H9 (cell line): ENCODE measurements around the gene CYP27B1. TPM values are rescaled to one million over a fixed set of nuclear protein-coding genes. Genes with fewer than 3 reads are reported as not detected.

Source experiments
- DNase-seq: peaks from one replicate; pipeline ENCODE4 v3.0.0-alpha.2; 2017
- H2AFZ ChIP-seq: one replicate; pipeline ENCODE4 v1.6.1; 2013; ENCODE audit warnings: mild to moderate bottlenecking, low read length, control low read depth, moderate library complexity
- H2AK5ac ChIP-seq: 2 replicates; pipeline ENCODE4 v1.6.1; 2013; ENCODE audit warnings: low read length, control low read depth, mixed read lengths; ENCODE audit not compliant: insufficient read length
- H2BK120ac ChIP-seq: one replicate; pipeline ENCODE4 v1.6.1; 2013; ENCODE audit warnings: low read depth, mild to moderate bottlenecking, low read length, control low read depth, inconsistent platforms; ENCODE audit not compliant: poor library complexity, severe bottlenecking
- H2BK12ac ChIP-seq: 2 replicates; pipeline ENCODE4 v1.6.1; 2013; ENCODE audit warnings: low read length, control low read depth, mixed read lengths, low read depth; ENCODE audit not compliant: insufficient read length
- H2BK15ac ChIP-seq: 2 replicates; pipeline ENCODE4 v1.6.1; 2013; ENCODE audit warnings: low read depth, low read length, control low read depth
- H2BK20ac ChIP-seq: one replicate; pipeline ENCODE4 v1.6.1; 2013; ENCODE audit warnings: low read depth, mild to moderate bottlenecking, low read length, control low read depth, inconsistent platforms; ENCODE audit not compliant: poor library complexity, severe bottlenecking
- H2BK5ac ChIP-seq: 2 replicates; pipeline ENCODE4 v1.6.1; 2013; ENCODE audit warnings: low read length, control low read depth, mixed read lengths; ENCODE audit not compliant: insufficient read length
- H3K14ac ChIP-seq: 2 replicates; pipeline ENCODE4 v1.6.1; 2013; ENCODE audit warnings: low read length, control low read depth; ENCODE audit not compliant: insufficient read depth
- H3K18ac ChIP-seq: 2 replicates; pipeline ENCODE4 v1.6.1; 2013; ENCODE audit warnings: low read depth, mild to moderate bottlenecking, mixed read lengths, low read length, control low read depth; ENCODE audit not compliant: insufficient read length
- H3K23ac ChIP-seq: 2 replicates; pipeline ENCODE4 v1.6.1; 2013; ENCODE audit warnings: low read length, control low read depth, mixed read lengths, low read depth; ENCODE audit not compliant: insufficient read length
- H3K23me2 ChIP-seq: 2 replicates; pipeline ENCODE4 v1.6.1; 2013; ENCODE audit warnings: low read depth, mild to moderate bottlenecking, mixed read lengths, low read length, control low read depth; ENCODE audit not compliant: insufficient read length, poor library complexity, severe bottlenecking
- H3K27ac ChIP-seq: 2 replicates; pipeline ENCODE4 v1.5.1; 2013; ENCODE audit warnings: low read length, control low read depth, mixed read lengths, low read depth; ENCODE audit not compliant: insufficient read length
- H3K27me3 ChIP-seq: 2 replicates; pipeline ENCODE4 v1.6.1; 2013; ENCODE audit warnings: low read length, control low read depth, inconsistent platforms; ENCODE audit not compliant: insufficient read depth
- H3K4ac ChIP-seq: 2 replicates; pipeline ENCODE4 v1.6.1; 2013; ENCODE audit warnings: low read depth, mild to moderate bottlenecking, control low read depth, inconsistent platforms, low read length, moderate library complexity
- H3K4me1 ChIP-seq: 2 replicates; pipeline ENCODE4 v1.6.1; 2013; ENCODE audit warnings: low read length, control low read depth, inconsistent platforms; ENCODE audit not compliant: insufficient read depth
- H3K4me2 ChIP-seq: 2 replicates; pipeline ENCODE4 v1.6.1; 2013; ENCODE audit warnings: low read length, control low read depth, mixed read lengths; ENCODE audit not compliant: insufficient read length, insufficient read depth
- H3K56ac ChIP-seq: 2 replicates; pipeline ENCODE4 v1.6.1; 2013; ENCODE audit warnings: low read depth, mild to moderate bottlenecking, mixed read lengths, low read length, control low read depth; ENCODE audit not compliant: insufficient read length
- H3K79me1 ChIP-seq: 2 replicates; pipeline ENCODE4 v1.6.1; 2013; ENCODE audit warnings: low read depth, mild to moderate bottlenecking, moderate library complexity, low read length, control low read depth, inconsistent platforms; ENCODE audit not compliant: insufficient read depth, poor library complexity, severe bottlenecking
- H3K79me2 ChIP-seq: 2 replicates; pipeline ENCODE4 v1.6.1; 2013; ENCODE audit warnings: low read length, control low read depth, inconsistent platforms; ENCODE audit not compliant: insufficient read depth
- H3K9ac ChIP-seq: 2 replicates; pipeline ENCODE4 v1.6.1; 2013; ENCODE audit warnings: low read length, control low read depth, mixed read lengths; ENCODE audit not compliant: insufficient read length; ENCODE audit errors: extremely low read depth
- H3K9me3 ChIP-seq: one replicate; pipeline ENCODE4 v1.6.1; 2013; ENCODE audit warnings: low read depth, low read length, inconsistent platforms; ENCODE audit not compliant: control insufficient read depth
- H3T11ph ChIP-seq: one replicate; pipeline ENCODE4 v1.6.1; 2013; ENCODE audit warnings: mild to moderate bottlenecking, low read length, control low read depth, inconsistent platforms
- H4K20me1 ChIP-seq: one replicate; pipeline ENCODE4 v1.6.1; 2013; ENCODE audit not compliant: control insufficient read depth, insufficient read length, insufficient read depth
- H4K5ac ChIP-seq: 2 replicates; pipeline ENCODE4 v1.6.1; 2013; ENCODE audit warnings: low read depth, mild to moderate bottlenecking, mixed read lengths, low read length, control low read depth; ENCODE audit not compliant: insufficient read length
- H4K8ac ChIP-seq: replicated peaks from 2 replicates; pipeline ENCODE4 v1.6.1; 2013; ENCODE audit warnings: low read length, control low read depth, mixed read lengths, low read depth; ENCODE audit not compliant: insufficient read length
- H4K91ac ChIP-seq: 2 replicates; pipeline ENCODE4 v1.6.1; 2013; ENCODE audit warnings: low read depth, mild to moderate bottlenecking, moderate library complexity, mixed read lengths, low read length, control low read depth; ENCODE audit not compliant: insufficient read length
- H3K27ac Mint-ChIP-seq, 3 experiments: 2 replicates in 2 of 3; 3 replicates in 1 of 3; pipeline ENCODE4 v1.8.0; 2020 to 2021; ENCODE audit warnings: mixed read lengths in 3 of 3, mild to moderate bottlenecking in 1 of 3, moderate library complexity in 1 of 3
- H3K27me3 Mint-ChIP-seq: 2 replicates; pipeline ENCODE4 v1.8.0; 2021; ENCODE audit warnings: low read depth, mild to moderate bottlenecking, moderate library complexity, mixed read lengths
- H3K36me3 Mint-ChIP-seq, 3 experiments: 2 replicates in 2 of 3; 3 replicates in 1 of 3; pipeline ENCODE4 v1.8.0; 2020 to 2021; ENCODE audit warnings: low read depth in 3 of 3, mixed read lengths in 3 of 3; ENCODE audit not compliant: insufficient read depth in 1 of 3
- H3K4me1 Mint-ChIP-seq, 2 experiments: 2 replicates each; pipeline ENCODE4 v1.8.0; 2020; ENCODE audit warnings: mixed read lengths in 2 of 2
- H3K4me3 Mint-ChIP-seq, 2 experiments: 2 replicates in 1 of 2; 3 replicates in 1 of 2; pipeline ENCODE4 v1.8.0; 2020 to 2021; ENCODE audit warnings: mild to moderate bottlenecking in 2 of 2, mixed read lengths in 2 of 2, moderate library complexity in 1 of 2
- H3K9me3 Mint-ChIP-seq, 2 experiments: 2 replicates in 1 of 2; 3 replicates in 1 of 2; pipeline ENCODE4 v1.8.0; 2020; ENCODE audit warnings: mild to moderate bottlenecking in 2 of 2, mixed read lengths in 2 of 2, moderate library complexity in 1 of 2
- WGBS: extraction: QIAGEN DNeasy Blood & Tissue Kit; methylation state at CpG from one replicate; pipeline ENCODE4 v1.1.7; 2013; ENCODE audit warnings: missing lambda C conversion rate, low lambda C conversion rate, mixed read lengths; ENCODE audit not compliant: insufficient read length; ENCODE audit errors: extremely low coverage; 5-methylcytosine and 5-hydroxymethylcytosine counted together
- total RNA-seq: library from RNA; stranded (reverse); gene quantifications from 2 replicates; pipeline ENCODE4 v1.2.1, GENCODE V29; 2021
- TF ChIP-seq, protein P1 (sequence below): fragments of 200-600 bp; sonication (generic); conservative IDR thresholded peaks from 3 replicates; pipeline ENCODE4 v1.8.0; 2021; ENCODE audit warnings: antibody characterized with exemption, mild to moderate bottlenecking

The CYP27B1 gene
- total RNA-seq, 1 experiment from 2014 or later: 6.1 TPM

DNA sequence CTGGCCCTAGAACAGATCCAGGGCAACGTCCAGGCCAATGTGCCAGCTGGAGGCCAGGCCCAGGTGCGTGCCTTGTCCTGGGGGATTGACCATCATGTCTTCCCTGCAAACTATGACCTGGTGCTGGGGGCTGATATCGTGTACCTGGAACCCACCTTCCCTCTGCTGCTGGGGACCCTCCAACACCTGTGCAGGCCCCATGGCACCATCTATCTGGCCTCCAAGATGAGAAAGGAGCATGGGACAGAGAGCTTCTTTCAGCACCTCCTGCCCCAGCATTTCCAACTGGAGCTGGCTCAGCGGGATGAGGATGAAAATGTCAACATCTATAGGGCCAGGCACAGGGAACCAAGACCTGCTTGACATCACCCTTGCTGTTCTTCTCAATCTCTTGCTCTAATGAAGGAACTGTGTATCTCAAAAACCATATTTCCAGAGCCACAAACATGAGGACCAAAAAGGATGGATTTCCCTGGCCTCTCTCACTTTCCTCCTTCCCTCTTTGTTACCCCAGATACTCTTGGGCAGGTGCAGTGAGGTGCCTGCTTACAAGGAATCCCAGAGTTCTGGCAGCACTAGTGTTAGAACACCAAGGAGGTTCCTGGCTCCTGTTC, 13.5 kb upstream of the CYP27B1 start:
- no peaks in the 10 kb centered on the region for H3K4me1 ChIP-seq
- Mint-ChIP-seq H3K36me3 (peaks cover 5 to 15% (median 6%) of the 10 kb centered on the region in 3 experiments), H3K4me1 (peaks cover 4 to 7% of the 10 kb centered on the region in 2 experiments), H3K27me3 (no peaks in the 10 kb centered on the region; the same call in 1 of the 2 replicates), H3K4me3 (no peak overlapping the region), H3K27ac (no peak overlapping the region), H3K9me3 (peaks cover 0 to 3% of the 10 kb centered on the region in 2 experiments; a peak in 2 of 5 replicates)
- H3K9ac ChIP-seq: no peak overlapping the region
- no peak overlapping the region for H3K4me2 ChIP-seq
- no peak overlapping the region for H4K91ac ChIP-seq
- TF ChIP-seq, protein P1, sequence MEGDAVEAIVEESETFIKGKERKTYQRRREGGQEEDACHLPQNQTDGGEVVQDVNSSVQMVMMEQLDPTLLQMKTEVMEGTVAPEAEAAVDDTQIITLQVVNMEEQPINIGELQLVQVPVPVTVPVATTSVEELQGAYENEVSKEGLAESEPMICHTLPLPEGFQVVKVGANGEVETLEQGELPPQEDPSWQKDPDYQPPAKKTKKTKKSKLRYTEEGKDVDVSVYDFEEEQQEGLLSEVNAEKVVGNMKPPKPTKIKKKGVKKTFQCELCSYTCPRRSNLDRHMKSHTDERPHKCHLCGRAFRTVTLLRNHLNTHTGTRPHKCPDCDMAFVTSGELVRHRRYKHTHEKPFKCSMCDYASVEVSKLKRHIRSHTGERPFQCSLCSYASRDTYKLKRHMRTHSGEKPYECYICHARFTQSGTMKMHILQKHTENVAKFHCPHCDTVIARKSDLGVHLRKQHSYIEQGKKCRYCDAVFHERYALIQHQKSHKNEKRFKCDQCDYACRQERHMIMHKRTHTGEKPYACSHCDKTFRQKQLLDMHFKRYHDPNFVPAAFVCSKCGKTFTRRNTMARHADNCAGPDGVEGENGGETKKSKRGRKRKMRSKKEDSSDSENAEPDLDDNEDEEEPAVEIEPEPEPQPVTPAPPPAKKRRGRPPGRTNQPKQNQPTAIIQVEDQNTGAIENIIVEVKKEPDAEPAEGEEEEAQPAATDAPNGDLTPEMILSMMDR: no peak
- H2AK5ac ChIP-seq: no peak overlapping the region
- no peak overlapping the region for H2AFZ ChIP-seq
- H2BK5ac ChIP-seq: no peak overlapping the region
- H3K18ac ChIP-seq: no peak overlapping the region
- H3K23ac ChIP-seq: no peak overlapping the region
- H2BK120ac ChIP-seq: no peak overlapping the region
- no peak overlapping the region for H2BK12ac ChIP-seq
- no peak overlapping the region for H2BK15ac ChIP-seq
- no peak overlapping the region for H3K4ac ChIP-seq
- WGBS: no CpG with 5 or more reads among the region's 4 CpGs
- no peaks in the 10 kb centered on the region for H3K9me3 ChIP-seq
- H3K79me2 ChIP-seq: no peaks in the 10 kb centered on the region; the same call in 1 of the 2 replicates
- H3K27me3 ChIP-seq: no peaks in the 10 kb centered on the region
- H2BK20ac ChIP-seq: no peak overlapping the region
- H3K27ac ChIP-seq: no peak overlapping the region
- no peaks in the 10 kb centered on the region for H4K20me1 ChIP-seq
- H4K8ac ChIP-seq: no peak overlapping the region
- no peak overlapping the region for H3K56ac ChIP-seq
- no peak overlapping the region for H3T11ph ChIP-seq
- H4K5ac ChIP-seq: no peak overlapping the region
- no peak for DNase-seq
- H3K14ac ChIP-seq: no peak overlapping the region
- peaks cover 5% of the 10 kb centered on the region for H3K23me2 ChIP-seq
- H3K79me1 ChIP-seq: no peaks in the 10 kb centered on the region
